ENCODE measurements around the gene TSSK3.

Gene TSSK3, protein sequence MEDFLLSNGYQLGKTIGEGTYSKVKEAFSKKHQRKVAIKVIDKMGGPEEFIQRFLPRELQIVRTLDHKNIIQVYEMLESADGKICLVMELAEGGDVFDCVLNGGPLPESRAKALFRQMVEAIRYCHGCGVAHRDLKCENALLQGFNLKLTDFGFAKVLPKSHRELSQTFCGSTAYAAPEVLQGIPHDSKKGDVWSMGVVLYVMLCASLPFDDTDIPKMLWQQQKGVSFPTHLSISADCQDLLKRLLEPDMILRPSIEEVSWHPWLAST

DNA sequence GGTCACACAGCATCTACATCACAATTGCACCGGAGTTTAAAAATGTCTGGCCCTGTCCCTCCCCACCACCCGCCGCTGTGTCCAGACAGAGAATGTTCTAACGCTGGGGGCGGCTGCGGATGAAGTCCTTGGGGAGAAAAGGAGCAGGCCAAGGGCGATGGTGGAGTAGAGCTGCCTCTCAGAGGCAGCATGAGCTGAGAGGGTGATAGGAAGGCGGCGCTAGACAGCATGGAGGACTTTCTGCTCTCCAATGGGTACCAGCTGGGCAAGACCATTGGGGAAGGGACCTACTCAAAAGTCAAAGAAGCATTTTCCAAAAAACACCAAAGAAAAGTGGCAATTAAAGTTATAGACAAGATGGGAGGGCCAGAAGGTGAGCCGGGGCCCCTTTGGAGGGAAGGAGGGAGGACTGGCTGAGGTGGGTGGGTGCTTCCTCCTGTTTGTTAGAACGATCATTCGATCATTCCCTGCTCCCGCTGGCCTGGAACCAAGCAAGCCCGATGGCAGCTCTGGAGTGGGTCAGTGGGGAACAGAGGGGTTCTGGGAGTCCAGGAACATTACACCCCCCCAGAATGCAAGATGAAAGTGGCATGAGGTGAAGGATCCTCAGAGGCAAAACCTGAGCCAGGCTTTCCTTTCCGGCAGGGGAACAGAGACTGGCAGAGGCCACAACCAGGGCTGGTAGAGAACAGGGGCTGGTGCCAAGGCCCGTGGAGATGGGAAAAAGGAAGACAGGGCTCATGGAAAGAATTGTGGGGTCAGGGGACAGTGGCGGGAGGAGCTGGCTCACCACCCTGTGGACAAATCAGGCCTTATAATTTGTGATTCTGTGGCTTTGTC lies at the start of gene TSSK3, which contains the start of gene FAM229A:
Gene TSSK3 (plus strand): TSS at position 66 of the 840 bp plus-strand sequence. CDS start 163 bp downstream, at position 229.
Gene FAM229A (minus strand): TSS at position 12 of the 840 bp plus-strand sequence. CDS start 394 bp downstream, outside the sequence.
- H3K4me3 ChIP-seq (ENCODE audit: low read depth, low read length), result peak within 1 kb of the TSS; percentile 27
- DNase-seq (ENCODE audit: low read depth, low spot score), result no peak
- in situ Hi-C loops (cut with HindIII; ENCODE audit: low sequenced_read_pairs), result no loop called here

DNA sequence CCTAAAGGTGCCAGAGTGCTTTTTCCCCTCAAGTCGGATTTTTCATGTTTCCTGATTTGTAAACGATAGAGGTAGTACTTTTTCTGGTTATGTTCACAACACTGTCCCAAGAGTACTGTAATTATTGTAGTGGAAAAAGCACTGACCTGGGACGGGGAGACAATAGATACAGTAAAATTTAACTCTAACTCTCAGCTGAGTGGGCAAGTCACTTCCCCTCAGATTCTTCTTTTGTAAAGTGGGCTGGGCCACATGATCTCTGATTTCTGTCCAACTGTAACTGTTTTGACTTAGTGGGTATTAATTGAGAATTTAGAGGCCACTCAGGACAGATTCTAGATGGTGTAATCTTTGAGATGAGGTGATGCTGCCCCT lies 45.4 kb upstream of the TSSK3 start:
- H3K4me3 ChIP-seq (ENCODE audit: low read depth, low read length), result no peak overlapping the region
- in situ Hi-C loops (cut with HindIII; ENCODE audit: low sequenced_read_pairs), result no loop called here
- TF ChIP-seq CTCF (IDR thresholded peaks at IDR 0.05; ENCODE audit: low read depth, low read length), result no peak
- DNase-seq (ENCODE audit: low read depth, low spot score), result no peak

More for the DNA sequence above, at the start of gene TSSK3, which contains the start of gene FAM229A:
- TF ChIP-seq CTCF (IDR thresholded peaks at IDR 0.05; ENCODE audit: low read depth, low read length), result no peak

DNA sequence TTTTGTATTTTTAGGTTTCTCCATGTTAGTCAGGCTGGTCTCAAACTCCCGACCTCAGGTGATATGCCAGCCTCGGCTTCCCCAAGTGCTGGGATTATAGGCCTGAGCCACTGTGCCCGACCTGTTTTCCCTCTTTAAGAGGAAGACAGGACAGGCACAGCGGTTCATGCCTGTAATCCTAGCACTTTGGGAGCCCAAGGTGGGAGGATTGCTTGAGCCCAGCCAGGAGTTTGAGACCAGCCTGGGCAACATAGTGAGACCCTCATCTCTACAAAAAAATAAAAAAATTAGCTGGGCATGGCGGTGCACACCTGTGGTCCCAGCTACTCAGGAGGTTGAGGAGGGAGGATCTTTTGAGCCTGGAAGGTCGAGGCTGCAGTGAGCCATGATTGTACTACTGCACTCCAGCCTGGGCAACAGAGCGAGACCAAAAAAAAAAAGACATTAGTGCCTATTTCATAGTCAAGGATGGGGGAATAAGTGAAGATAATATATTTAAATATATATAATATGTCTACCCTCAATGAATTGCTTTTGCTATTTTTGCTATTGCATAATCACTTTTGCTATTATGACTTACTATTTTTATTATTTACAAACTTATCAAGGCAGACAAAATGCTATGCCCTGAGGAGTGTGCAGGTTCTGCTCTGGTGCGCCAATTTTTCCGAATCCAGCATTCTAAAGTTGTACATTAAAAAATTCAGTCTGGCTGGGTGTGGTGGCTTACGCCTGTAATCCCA lies 44.0 kb upstream of the TSSK3 start:
- no peak overlapping the region for H3K4me3 ChIP-seq (ENCODE audit: low read depth, low read length)

GRCh38 chr1:32321712-32322291 lies 40.5 kb upstream of the TSSK3 start:
- DNase-seq (ENCODE audit: low read depth, low spot score), result no peak
- no peak for TF ChIP-seq CTCF (IDR thresholded peaks at IDR 0.05; ENCODE audit: low read depth, low read length)
- H3K4me3 ChIP-seq (ENCODE audit: low read depth, low read length), result no peak overlapping the region
- in situ Hi-C loops (cut with HindIII; ENCODE audit: low sequenced_read_pairs), result no loop called here

More for the DNA sequence above, 44.0 kb upstream of the TSSK3 start:
- TF ChIP-seq CTCF (IDR thresholded peaks at IDR 0.05; ENCODE audit: low read depth, low read length), result no peak
- DNase-seq (ENCODE audit: low read depth, low spot score), result no peak
- in situ Hi-C loops (cut with HindIII; ENCODE audit: low sequenced_read_pairs), result no loop called here

- in situ Hi-C loops (cut with HindIII; ENCODE audit: low sequenced_read_pairs), result no loop called here
- no peak for TF ChIP-seq CTCF (IDR thresholded peaks at IDR 0.05; ENCODE audit: low read depth, low read length)
- DNase-seq (ENCODE audit: low read depth, low spot score), result no peak
- H3K4me3 ChIP-seq (ENCODE audit: low read depth, low read length), result no peak overlapping the region
These were observed 35.1 kb upstream of the TSSK3 start for GRCh38 chr1:32327204-32327603.

GRCh38 chr1:32329931-32330466 lies 32.3 kb upstream of the TSSK3 start:
- H3K4me3 ChIP-seq (ENCODE audit: low read depth, low read length), result no peak overlapping the region
- in situ Hi-C loops (cut with HindIII; ENCODE audit: low sequenced_read_pairs), result no loop called here
- DNase-seq (ENCODE audit: low read depth, low spot score), result no peak
- no peak for TF ChIP-seq CTCF (IDR thresholded peaks at IDR 0.05; ENCODE audit: low read depth, low read length)

Data from astrocyte of the spinal cord (primary cell).